ENCODE results near the gene INPP5D. TPM values are rescaled to one million over a fixed set of nuclear protein-coding genes. Genes with fewer than 3 reads are reported as not detected.

The INPP5D gene
- total RNA-seq, 1 donor from 2014 or later, result 2.2 TPM

DNA sequence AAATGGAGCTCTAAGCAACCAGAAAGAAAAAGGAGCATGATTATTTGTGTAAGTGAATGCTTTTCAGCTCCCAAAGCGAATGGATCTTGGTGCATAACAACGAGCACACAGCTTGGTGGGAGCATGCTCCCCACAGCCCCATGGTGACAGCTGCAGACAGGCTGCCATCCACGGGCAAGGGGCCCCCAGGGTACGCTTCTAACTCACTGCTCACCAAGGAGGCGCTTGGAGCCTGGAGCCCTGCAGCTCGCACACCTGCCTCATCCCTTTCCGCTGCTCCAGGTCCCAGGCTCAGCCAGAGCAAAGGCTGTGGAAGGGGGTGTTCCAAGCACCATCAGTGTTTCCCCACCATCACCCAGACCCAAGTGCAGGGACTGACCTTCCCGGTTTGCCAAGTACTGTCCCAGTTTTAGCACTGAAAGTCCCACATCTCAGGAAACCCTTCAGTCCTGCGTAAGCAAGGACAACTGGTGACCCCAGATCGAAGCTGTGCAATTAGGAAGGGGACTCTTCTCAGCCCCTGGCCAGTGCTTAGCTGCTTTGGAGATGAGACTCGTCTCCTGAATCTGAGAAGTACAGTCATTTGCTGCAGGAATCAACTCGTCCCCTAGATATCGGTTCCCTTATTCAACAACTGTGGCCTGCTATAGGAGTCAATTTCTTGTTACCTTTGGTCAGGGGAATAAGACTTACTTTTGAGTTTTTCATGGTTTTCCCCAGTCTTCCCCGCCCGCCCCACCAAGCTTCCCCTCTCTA is 141.3 kb downstream of the INPP5D start:
- Mint-ChIP-seq H3K27ac (ENCODE audit: unreplicated experiment) (peak overlapping the region; percentile 29), H3K4me1 (ENCODE audit: low read depth, unreplicated experiment) (peaks cover 8% of the 10 kb centered on the region), H3K4me3 (ENCODE audit: unreplicated experiment) (peak overlapping the region; percentile 66), H3K9me3 (ENCODE audit: unreplicated experiment) (peaks cover 13% of the 10 kb centered on the region), H3K27me3 (ENCODE audit: unreplicated experiment) (peaks cover 8% of the 10 kb centered on the region), H3K36me3 (ENCODE audit: unreplicated experiment) (peaks cover 11% of the 10 kb centered on the region)
- DNase-seq, result peak; percentile 53
- TF ChIP-seq, protein P1, sequence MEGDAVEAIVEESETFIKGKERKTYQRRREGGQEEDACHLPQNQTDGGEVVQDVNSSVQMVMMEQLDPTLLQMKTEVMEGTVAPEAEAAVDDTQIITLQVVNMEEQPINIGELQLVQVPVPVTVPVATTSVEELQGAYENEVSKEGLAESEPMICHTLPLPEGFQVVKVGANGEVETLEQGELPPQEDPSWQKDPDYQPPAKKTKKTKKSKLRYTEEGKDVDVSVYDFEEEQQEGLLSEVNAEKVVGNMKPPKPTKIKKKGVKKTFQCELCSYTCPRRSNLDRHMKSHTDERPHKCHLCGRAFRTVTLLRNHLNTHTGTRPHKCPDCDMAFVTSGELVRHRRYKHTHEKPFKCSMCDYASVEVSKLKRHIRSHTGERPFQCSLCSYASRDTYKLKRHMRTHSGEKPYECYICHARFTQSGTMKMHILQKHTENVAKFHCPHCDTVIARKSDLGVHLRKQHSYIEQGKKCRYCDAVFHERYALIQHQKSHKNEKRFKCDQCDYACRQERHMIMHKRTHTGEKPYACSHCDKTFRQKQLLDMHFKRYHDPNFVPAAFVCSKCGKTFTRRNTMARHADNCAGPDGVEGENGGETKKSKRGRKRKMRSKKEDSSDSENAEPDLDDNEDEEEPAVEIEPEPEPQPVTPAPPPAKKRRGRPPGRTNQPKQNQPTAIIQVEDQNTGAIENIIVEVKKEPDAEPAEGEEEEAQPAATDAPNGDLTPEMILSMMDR (IDR thresholded peaks at IDR 0.05; ENCODE audit: partially characterized antibody, unreplicated experiment), result no peak

DNA sequence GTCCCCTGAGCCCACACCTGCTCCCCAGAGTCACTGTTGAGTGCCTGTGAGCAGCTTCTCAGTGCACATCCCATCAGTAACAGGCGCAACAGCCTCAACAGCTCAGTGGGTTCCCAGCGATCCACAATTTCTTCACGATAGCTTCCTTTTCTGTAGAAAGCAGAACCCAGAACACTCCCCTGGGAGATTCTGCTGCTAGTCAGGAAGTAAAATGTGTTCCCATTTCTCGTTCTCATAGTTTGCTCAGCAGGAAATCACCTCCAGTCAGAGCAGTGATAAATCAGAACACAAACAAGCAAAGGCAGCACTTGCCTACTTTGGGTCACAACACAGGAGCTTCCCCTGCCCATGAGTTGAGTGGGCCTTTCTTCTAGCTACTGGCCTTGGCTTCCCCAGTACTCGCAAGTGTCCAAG is 142.4 kb downstream of the INPP5D start:
- no peak overlapping the region for H3K4me3 Mint-ChIP-seq (ENCODE audit: unreplicated experiment)

DNA sequence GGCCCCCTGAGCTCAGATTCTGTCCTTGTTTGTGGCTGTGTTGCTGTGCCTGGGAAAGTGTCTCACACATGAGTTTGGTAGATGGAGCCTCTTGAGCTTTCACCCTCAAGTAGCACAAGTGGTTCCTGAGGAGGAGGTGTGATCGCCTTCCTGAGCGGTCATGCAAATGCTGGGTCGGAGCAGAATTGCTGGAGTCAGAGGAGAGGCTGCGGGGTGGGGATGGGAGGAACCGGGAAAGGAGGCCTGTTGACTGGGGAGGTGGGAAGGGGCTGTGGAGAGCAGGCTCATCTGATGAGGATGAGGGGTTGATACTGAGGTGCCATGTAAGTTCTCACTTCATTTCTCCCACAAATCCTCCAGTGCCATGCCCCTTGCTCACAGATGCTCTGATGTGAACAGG is 142.9 kb downstream of the INPP5D start:
- Mint-ChIP-seq H3K36me3 (ENCODE audit: unreplicated experiment) (peaks cover 11% of the 10 kb centered on the region), H3K4me3 (ENCODE audit: unreplicated experiment) (no peak overlapping the region), H3K27me3 (ENCODE audit: unreplicated experiment) (peaks cover 5% of the 10 kb centered on the region), H3K9me3 (ENCODE audit: unreplicated experiment) (peaks cover 13% of the 10 kb centered on the region), H3K4me1 (ENCODE audit: low read depth, unreplicated experiment) (peaks cover 8% of the 10 kb centered on the region), H3K27ac (ENCODE audit: unreplicated experiment) (no peak overlapping the region)
- DNase-seq, result no peak
- TF ChIP-seq, protein P1 (IDR thresholded peaks at IDR 0.05; ENCODE audit: partially characterized antibody, unreplicated experiment), result no peak

More for the DNA sequence above, 142.4 kb downstream of the INPP5D start:
- Mint-ChIP-seq H3K9me3 (ENCODE audit: unreplicated experiment) (peaks cover 13% of the 10 kb centered on the region), H3K4me1 (ENCODE audit: low read depth, unreplicated experiment) (peaks cover 8% of the 10 kb centered on the region), H3K36me3 (ENCODE audit: unreplicated experiment) (peaks cover 11% of the 10 kb centered on the region), H3K27me3 (ENCODE audit: unreplicated experiment) (peaks cover 7% of the 10 kb centered on the region), H3K27ac (ENCODE audit: unreplicated experiment) (no peak overlapping the region)
- DNase-seq, result no peak
- TF ChIP-seq, protein P1 (IDR thresholded peaks at IDR 0.05; ENCODE audit: partially characterized antibody, unreplicated experiment), result no peak

DNA sequence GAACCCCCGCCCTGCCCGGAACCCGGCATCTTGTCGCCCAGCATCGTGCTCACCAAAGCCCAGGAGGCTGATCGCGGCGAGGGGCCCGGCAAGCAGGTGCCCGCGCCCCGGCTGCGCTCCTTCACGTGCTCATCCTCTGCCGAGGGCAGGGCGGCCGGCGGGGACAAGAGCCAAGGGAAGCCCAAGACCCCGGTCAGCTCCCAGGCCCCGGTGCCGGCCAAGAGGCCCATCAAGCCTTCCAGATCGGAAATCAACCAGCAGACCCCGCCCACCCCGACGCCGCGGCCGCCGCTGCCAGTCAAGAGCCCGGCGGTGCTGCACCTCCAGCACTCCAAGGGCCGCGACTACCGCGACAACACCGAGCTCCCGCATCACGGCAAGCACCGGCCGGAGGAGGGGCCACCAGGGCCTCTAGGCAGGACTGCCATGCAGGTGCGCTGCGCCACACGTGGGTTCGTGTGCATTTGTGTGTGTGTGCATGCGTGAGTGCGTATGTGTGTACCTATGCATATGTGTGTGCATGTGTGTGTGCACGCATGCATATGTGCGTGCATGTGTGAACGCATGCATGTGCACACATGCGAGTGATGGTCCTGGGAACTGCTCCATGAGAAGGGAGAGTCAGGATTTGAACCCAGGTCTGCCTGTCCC is 144.3 kb downstream of the INPP5D start:
- peaks cover 11% of the 10 kb centered on the region for H3K36me3 Mint-ChIP-seq (ENCODE audit: unreplicated experiment)
- TF ChIP-seq, protein P1 (IDR thresholded peaks at IDR 0.05; ENCODE audit: partially characterized antibody, unreplicated experiment), result no peak
- H3K4me1 Mint-ChIP-seq (ENCODE audit: low read depth, unreplicated experiment), result peaks cover 8% of the 10 kb centered on the region
- H3K4me3 Mint-ChIP-seq (ENCODE audit: unreplicated experiment), result no peak overlapping the region
- peaks cover 13% of the 10 kb centered on the region for H3K9me3 Mint-ChIP-seq (ENCODE audit: unreplicated experiment)
- H3K27me3 Mint-ChIP-seq (ENCODE audit: unreplicated experiment), result peaks cover 7% of the 10 kb centered on the region
- H3K27ac Mint-ChIP-seq (ENCODE audit: unreplicated experiment), result no peak overlapping the region
- DNase-seq, result no peak
